SK-N-MC (cell line): ENCODE results near the gene GRIK2.

Source experiments
- EZH2 ChIP-seq: fragments of 200-600 bp; sonication (generic); IDR thresholded peaks from one replicate; pipeline ENCODE4 v1.6.1; 2017; ENCODE audit warnings: antibody characterized with exemption
- POLR2AphosphoS5 ChIP-seq: IDR thresholded peaks from 2 replicates; pipeline ENCODE4 v1.6.1; 2012; ENCODE audit warnings: mild to moderate bottlenecking, low read depth, low read length, borderline replicate concordance

- TF ChIP-seq POLR2AphosphoS5 (no peak), EZH2 (no peak)
These were observed 720.9 kb downstream of the GRIK2 start for GRCh38 chr6:102114402-102114801.
